K562 (cell line): ENCODE data around the gene CST7. TPM values are rescaled to one million over a fixed set of nuclear protein-coding genes. Genes with fewer than 3 reads are reported as not detected.

Experiments
- E2F1 ChIP-seq: sonication (generic); formaldehyde crosslinking; IDR thresholded peaks from 2 replicates; pipeline ENCODE4 v1.8.1; 2023; ENCODE audit warnings: mild to moderate bottlenecking, missing genetic modification reagents, moderate library complexity
- ILF3 ChIP-seq: fragments of 450-650 bp; IDR thresholded peaks from 2 replicates; pipeline ENCODE4 v1.6.1; 2018; ENCODE audit warnings: antibody characterized with exemption, mild to moderate bottlenecking, moderate library complexity, borderline replicate concordance
- KAT7 ChIP-seq: sonication (generic); formaldehyde crosslinking; IDR thresholded peaks from 2 replicates; pipeline ENCODE4 v1.8.0; 2022; ENCODE audit warnings: missing genetic modification reagents, mild to moderate bottlenecking, borderline replicate concordance
- MEF2D ChIP-seq: conservative IDR thresholded peaks from 2 replicates; pipeline ENCODE4 v1.6.1; 2016; ENCODE audit warnings: low read depth, missing genetic modification characterization, missing compliant biosample characterization
- NCOA4 ChIP-seq: fragments of 450-650 bp; IDR thresholded peaks from 2 replicates; pipeline ENCODE4 v1.6.1; 2018; ENCODE audit warnings: mild to moderate bottlenecking; ENCODE audit not compliant: partially characterized antibody
- ZBTB40 ChIP-seq, 2 experiments: fragments of 450-650 bp in 1 of 2; sonication (generic) in 1 of 2; formaldehyde crosslinking in 1 of 2; IDR thresholded peaks; 2 replicates each; pipeline versions ENCODE4 v1.7.1 to v1.9.0; 2016 to 2022; ENCODE audit warnings: inconsistent platforms in 1 of 2, mild to moderate bottlenecking in 1 of 2, missing genetic modification reagents in 1 of 2
- polyA plus RNA-seq, 8 experiments: library from polyadenylated mRNA; depleted of rRNA in 4 of 8; stranded (reverse) in 5 of 8; unstranded in 3 of 8; fragments of >200 nt; fragmentation: Nextera tagmentation in 2 of 8; fragmentation: Illumina TruSeq in 1 of 8; extraction: Ambion mirVana in 2 of 8; extraction: Trizol in 1 of 8; gene quantifications; 2 replicates each; pipeline versions ENCODE4 v1.2.1 to v1.2.3, GENCODE V29; 2011 to 2014; ENCODE audit warnings: inconsistent platforms in 1 of 8, missing spikeins in 1 of 8
- total RNA-seq, 7 experiments: library from RNA; depleted of rRNA in 6 of 7; stranded (reverse); fragments of >200 nt in 6 of 7; fragmentation: Illumina TruSeq in 2 of 7; extraction: Trizol in 2 of 7; gene quantifications; 2 replicates each; pipeline versions ENCODE4 v1.2.1 to v1.2.3, GENCODE V29; 2011 to 2021; ENCODE audit warnings: low replicate concordance in 1 of 7

CST7 gene
- total and polyA plus RNA-seq, 9 of the 15 experiments (the other 6 are each of a cell fraction or from before 2014, with no cell fraction given), result not detected

- TF ChIP-seq ZBTB40 (IDR thresholded peaks at IDR 0.05) (no peak), ZBTB40 (CRISPR knock-in tag; IDR thresholded peaks at IDR 0.05) (no peak), MEF2D (no peak), KAT7 (CRISPR knock-in tag) (no peak), E2F1 (CRISPR knock-in tag) (no peak), NCOA4 (no peak), ILF3 (no peak)
Measured at GRCh38 chr20:24981282-24981681, 32.2 kb downstream of the CST7 start (continued).
